Measurements from ENCODE around the gene F12. TPM values are rescaled to one million over a fixed set of nuclear protein-coding genes. Genes with fewer than 3 reads are reported as not detected.

F12 gene
- total and polyA plus RNA-seq, 2 of the 8 experiments (the other 6 are each of a cell fraction or from before 2014, with no cell fraction given) = 6.5 to 7.8 TPM

DNA sequence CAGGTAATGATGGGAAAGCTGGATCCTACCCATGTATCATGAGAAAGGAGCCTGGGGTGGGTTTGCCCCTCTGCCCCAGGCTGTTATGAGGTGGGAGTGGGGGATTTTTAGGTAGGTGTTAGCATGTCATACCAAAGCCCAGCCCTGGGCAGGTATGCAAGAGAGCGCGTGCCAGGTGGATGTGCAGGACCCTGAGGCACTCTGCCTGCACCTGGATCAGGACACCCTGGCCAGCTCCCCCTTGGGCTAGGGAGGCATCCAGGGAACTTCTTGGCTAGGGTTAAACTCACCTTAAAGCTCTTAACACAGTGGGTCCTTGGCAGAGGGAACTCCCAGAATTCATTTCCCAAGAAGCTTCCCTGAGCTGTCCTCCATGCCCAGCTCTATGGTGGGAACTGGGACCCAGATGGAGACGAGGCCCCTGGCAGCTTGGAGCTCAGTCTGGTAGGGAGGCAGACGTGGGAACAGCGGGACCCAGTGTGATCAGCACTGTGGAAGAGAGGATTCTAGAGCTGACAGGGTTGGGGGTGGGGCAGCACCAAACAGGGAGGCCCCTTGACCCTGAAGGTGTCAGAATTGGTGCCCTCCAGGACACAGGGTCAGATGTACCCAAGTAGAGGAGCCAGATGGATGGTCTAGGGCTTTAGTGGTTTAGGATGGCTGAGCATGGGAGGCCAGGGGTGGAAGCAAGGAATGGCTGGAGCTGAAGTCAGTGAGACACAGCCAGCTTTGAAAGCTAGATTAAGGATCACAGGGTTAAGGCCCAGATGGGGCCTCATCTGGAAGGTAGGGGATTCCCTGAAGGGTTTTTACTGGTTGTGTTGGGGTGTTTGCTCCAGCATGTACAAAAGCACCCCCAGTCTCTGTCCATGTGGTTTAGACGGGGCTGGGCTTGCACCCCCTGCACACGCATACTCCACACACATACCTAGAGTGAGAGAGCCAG is 35.0 kb upstream of the F12 start:
- Histone ChIP-seq H4K20me1 (replicated peaks in 1 of 2; ENCODE audit: control insufficient read depth in 1 of 2, insufficient read depth in 2 of 2, low read length in 2 of 2) (peaks cover 0 to 10% of the 10 kb centered on the region in 2 experiments), H3K27me3 (replicated peaks in 1 of 4; ENCODE audit: control insufficient read depth in 3 of 4, extremely low read depth in 1 of 4, insufficient read depth in 3 of 4, low read length in 3 of 4) (peaks cover 0 to 11% (median 3%) of the 10 kb centered on the region in 4 experiments; a peak in 5 of 7 replicates), H3K56ac (replicated peaks; ENCODE audit: insufficient read length, low read depth, low read length) (no peak overlapping the region), H4K8ac (ENCODE audit: extremely low read depth, insufficient read depth, low read length) (peak overlapping the region; percentile 43; the same call in 1 of the 2 replicates), H3K4me3 (ENCODE audit: extremely low read depth in 1 of 4, insufficient read depth in 2 of 4, low read depth in 3 of 4, low read length in 4 of 4) (no peak overlapping the region), H3K14ac (ENCODE audit: insufficient read length) (no peak overlapping the region), H4K5ac (ENCODE audit: insufficient read length, low read depth, low read length) (no peak overlapping the region), H3K4me2 (ENCODE audit: insufficient read depth in 1 of 2, low read depth in 2 of 2, low read length in 2 of 2) (no peak overlapping the region; a peak in 1 of 4 replicates), H2BK5ac (ENCODE audit: low read depth, low read length) (no peak overlapping the region), H3K23ac (ENCODE audit: insufficient read length) (no peak overlapping the region), H3K9ac (replicated peaks in 1 of 4; ENCODE audit: extremely low read depth in 1 of 4, low read depth in 3 of 4, low read length in 3 of 4) (no peak overlapping the region; a peak in 1 of 7 replicates), H3K23me2 (ENCODE audit: low read depth, low read length) (peaks cover 9% of the 10 kb centered on the region), H2BK120ac (replicated peaks; ENCODE audit: low read depth, low read length) (no peak overlapping the region), H3K4me1 (replicated peaks in 1 of 4; ENCODE audit: control insufficient read depth in 3 of 4, insufficient read depth in 4 of 4, low read length in 3 of 4) (peaks cover 0 to 32% (median 17%) of the 10 kb centered on the region in 4 experiments; a peak in 6 of 7 replicates), H2BK15ac (ENCODE audit: low read length) (no peak overlapping the region), H3K18ac (ENCODE audit: extremely low read depth, low read length) (no peak overlapping the region), H2AFZ (ENCODE audit: low read length) (no peak overlapping the region), H3K79me1 (ENCODE audit: low read depth, low read length) (no peaks in the 10 kb centered on the region; the same call in 1 of the 2 replicates), H3K4ac (replicated peaks; ENCODE audit: insufficient read length, low read depth, low read length) (no peak overlapping the region), H3K79me2 (ENCODE audit: control insufficient read depth in 1 of 2, insufficient read depth in 2 of 2, low read length in 2 of 2) (no peaks in the 10 kb centered on the region), H3K36me3 (ENCODE audit: control insufficient read depth in 2 of 4, insufficient read depth in 4 of 4, low read length in 3 of 4) (peaks cover 2 to 4% (median 3%) of the 10 kb centered on the region in 4 experiments; a peak in 2 of 8 replicates), H2AK5ac (ENCODE audit: low read depth, low read length) (no peak overlapping the region), H2BK12ac (ENCODE audit: low read depth, low read length) (no peak overlapping the region), H4K91ac (replicated peaks; ENCODE audit: insufficient read length, low read length) (no peak overlapping the region), H3K27ac (ENCODE audit: low read depth, low read length) (no peak overlapping the region), H2BK20ac (ENCODE audit: low read length) (no peak overlapping the region; the same call in 1 of the 2 replicates), H3K9me3 (ENCODE audit: insufficient read depth in 2 of 2, low read depth in 1 of 2, low read length in 1 of 2) (no peaks in the 10 kb centered on the region)
- TF ChIP-seq EZH2 (IDR thresholded peaks at IDR 0.05; ENCODE audit: low read depth, low read length, severe bottlenecking) = no peak
- no peak for TF ChIP-seq TBP (IDR thresholded peaks at IDR 0.05; ENCODE audit: low read depth, low read length)
- TF ChIP-seq POLR2AphosphoS5 (IDR thresholded peaks at IDR 0.05; ENCODE audit: low read depth, low read length) = peak; percentile 7; the same call in 1 of the 2 replicates
- TF ChIP-seq KDM4A (IDR thresholded peaks at IDR 0.05; ENCODE audit: low read depth, low read length, severe bottlenecking) = no peak
- POLR2A ChIA-PET (ENCODE audit: partially characterized antibody) = interaction anchor here (0.6 to 67.5 kb wide), 17 partner anchors 8 to 674 kb away, joined by 3 to 3349 read pairs (median 5); partner anchors contain the start of genes DBN1, DOK3, GRK6 and PDLIM7
- DNase-seq (ENCODE audit: low read depth in 1 of 2, low spot score in 2 of 2) (no peak), FAIRE-seq (no peak)
- WGBS, 2 experiments (ENCODE audit: extremely low coverage in 1 of 2, insufficient coverage in 1 of 2, insufficient read length in 1 of 2, insufficient replicate concordance in 2 of 2, low coverage in 1 of 2, low lambda C conversion rate in 2 of 2, missing lambda C conversion rate in 1 of 2) = 92% methylated on average over 7 of the region's 7 CpGs; no CpG with 5 or more reads in 1 of the 2 experiments
- CTCF ChIA-PET (ENCODE audit: partially characterized antibody) = interaction anchor here (0.5 to 23.6 kb wide), 14 partner anchors 9 to 136 kb away, joined by 3 to 430 read pairs (median 7); partner anchors contain the start of genes F12, GRK6, PFN3 and SLC34A1
